ENCODE measurements around the gene KCNG1.
A peak's percentile ranks its signal among the peaks of the same experiment; 100 is the strongest.

DNA sequence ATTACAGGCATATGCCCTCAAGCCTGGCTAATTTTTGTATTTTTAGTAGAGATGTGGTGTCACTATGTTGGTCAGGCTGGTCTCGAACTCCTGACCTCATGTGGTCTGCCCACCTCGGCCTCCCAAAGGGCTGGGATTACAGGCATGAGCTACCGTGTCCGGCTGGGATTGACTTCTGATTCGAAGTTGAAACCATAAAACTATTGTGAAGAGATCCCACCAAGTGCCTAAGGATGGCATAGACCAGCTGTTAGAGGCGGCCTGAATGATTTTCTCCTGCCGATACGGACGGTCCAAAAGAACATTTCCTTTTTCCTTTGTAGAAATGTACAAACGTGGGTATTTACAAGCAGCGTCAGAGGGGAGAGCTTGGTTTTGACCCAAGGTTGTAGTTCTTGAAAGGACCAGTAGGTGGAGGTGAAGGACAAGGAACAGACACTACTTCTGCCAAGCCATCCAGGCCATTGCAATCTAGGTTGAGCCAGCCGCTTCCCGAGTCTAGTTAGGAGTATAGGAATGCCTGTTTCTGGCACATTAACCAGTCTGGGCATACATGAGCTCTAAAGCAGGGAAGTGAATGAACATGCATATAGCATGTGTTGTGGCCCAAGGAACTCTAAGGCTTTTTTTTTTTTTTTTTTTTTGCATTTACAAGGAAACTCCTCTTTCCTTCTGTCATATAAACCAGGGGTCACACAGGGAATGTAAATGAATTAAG lies 35.3 kb downstream of the KCNG1 start:
- TF ChIP-seq POLR2AphosphoS5 (IDR thresholded peaks at IDR 0.05; ENCODE audit: low read depth) (no peak), EZH2phosphoT487 (IDR thresholded peaks at IDR 0.05; ENCODE audit: unreplicated experiment) (no peak), EZH2 (IDR thresholded peaks at IDR 0.05; ENCODE audit: low read depth, unreplicated experiment) (no peak), CREB1 (CRISPR knock-in tag; IDR thresholded peaks at IDR 0.05; ENCODE audit: low read depth) (no peak)
- TF ChIP-seq, protein P1, sequence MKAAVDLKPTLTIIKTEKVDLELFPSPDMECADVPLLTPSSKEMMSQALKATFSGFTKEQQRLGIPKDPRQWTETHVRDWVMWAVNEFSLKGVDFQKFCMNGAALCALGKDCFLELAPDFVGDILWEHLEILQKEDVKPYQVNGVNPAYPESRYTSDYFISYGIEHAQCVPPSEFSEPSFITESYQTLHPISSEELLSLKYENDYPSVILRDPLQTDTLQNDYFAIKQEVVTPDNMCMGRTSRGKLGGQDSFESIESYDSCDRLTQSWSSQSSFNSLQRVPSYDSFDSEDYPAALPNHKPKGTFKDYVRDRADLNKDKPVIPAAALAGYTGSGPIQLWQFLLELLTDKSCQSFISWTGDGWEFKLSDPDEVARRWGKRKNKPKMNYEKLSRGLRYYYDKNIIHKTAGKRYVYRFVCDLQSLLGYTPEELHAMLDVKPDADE (IDR thresholded peaks at IDR 0.05), result no peak
- TF ChIP-seq, protein P2, sequence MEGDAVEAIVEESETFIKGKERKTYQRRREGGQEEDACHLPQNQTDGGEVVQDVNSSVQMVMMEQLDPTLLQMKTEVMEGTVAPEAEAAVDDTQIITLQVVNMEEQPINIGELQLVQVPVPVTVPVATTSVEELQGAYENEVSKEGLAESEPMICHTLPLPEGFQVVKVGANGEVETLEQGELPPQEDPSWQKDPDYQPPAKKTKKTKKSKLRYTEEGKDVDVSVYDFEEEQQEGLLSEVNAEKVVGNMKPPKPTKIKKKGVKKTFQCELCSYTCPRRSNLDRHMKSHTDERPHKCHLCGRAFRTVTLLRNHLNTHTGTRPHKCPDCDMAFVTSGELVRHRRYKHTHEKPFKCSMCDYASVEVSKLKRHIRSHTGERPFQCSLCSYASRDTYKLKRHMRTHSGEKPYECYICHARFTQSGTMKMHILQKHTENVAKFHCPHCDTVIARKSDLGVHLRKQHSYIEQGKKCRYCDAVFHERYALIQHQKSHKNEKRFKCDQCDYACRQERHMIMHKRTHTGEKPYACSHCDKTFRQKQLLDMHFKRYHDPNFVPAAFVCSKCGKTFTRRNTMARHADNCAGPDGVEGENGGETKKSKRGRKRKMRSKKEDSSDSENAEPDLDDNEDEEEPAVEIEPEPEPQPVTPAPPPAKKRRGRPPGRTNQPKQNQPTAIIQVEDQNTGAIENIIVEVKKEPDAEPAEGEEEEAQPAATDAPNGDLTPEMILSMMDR (conservative IDR thresholded peaks at IDR 0.05; ENCODE audit: low read depth in 2 of 2), result peak; percentile 91 to 95
- TF ChIP-seq, protein P3, sequence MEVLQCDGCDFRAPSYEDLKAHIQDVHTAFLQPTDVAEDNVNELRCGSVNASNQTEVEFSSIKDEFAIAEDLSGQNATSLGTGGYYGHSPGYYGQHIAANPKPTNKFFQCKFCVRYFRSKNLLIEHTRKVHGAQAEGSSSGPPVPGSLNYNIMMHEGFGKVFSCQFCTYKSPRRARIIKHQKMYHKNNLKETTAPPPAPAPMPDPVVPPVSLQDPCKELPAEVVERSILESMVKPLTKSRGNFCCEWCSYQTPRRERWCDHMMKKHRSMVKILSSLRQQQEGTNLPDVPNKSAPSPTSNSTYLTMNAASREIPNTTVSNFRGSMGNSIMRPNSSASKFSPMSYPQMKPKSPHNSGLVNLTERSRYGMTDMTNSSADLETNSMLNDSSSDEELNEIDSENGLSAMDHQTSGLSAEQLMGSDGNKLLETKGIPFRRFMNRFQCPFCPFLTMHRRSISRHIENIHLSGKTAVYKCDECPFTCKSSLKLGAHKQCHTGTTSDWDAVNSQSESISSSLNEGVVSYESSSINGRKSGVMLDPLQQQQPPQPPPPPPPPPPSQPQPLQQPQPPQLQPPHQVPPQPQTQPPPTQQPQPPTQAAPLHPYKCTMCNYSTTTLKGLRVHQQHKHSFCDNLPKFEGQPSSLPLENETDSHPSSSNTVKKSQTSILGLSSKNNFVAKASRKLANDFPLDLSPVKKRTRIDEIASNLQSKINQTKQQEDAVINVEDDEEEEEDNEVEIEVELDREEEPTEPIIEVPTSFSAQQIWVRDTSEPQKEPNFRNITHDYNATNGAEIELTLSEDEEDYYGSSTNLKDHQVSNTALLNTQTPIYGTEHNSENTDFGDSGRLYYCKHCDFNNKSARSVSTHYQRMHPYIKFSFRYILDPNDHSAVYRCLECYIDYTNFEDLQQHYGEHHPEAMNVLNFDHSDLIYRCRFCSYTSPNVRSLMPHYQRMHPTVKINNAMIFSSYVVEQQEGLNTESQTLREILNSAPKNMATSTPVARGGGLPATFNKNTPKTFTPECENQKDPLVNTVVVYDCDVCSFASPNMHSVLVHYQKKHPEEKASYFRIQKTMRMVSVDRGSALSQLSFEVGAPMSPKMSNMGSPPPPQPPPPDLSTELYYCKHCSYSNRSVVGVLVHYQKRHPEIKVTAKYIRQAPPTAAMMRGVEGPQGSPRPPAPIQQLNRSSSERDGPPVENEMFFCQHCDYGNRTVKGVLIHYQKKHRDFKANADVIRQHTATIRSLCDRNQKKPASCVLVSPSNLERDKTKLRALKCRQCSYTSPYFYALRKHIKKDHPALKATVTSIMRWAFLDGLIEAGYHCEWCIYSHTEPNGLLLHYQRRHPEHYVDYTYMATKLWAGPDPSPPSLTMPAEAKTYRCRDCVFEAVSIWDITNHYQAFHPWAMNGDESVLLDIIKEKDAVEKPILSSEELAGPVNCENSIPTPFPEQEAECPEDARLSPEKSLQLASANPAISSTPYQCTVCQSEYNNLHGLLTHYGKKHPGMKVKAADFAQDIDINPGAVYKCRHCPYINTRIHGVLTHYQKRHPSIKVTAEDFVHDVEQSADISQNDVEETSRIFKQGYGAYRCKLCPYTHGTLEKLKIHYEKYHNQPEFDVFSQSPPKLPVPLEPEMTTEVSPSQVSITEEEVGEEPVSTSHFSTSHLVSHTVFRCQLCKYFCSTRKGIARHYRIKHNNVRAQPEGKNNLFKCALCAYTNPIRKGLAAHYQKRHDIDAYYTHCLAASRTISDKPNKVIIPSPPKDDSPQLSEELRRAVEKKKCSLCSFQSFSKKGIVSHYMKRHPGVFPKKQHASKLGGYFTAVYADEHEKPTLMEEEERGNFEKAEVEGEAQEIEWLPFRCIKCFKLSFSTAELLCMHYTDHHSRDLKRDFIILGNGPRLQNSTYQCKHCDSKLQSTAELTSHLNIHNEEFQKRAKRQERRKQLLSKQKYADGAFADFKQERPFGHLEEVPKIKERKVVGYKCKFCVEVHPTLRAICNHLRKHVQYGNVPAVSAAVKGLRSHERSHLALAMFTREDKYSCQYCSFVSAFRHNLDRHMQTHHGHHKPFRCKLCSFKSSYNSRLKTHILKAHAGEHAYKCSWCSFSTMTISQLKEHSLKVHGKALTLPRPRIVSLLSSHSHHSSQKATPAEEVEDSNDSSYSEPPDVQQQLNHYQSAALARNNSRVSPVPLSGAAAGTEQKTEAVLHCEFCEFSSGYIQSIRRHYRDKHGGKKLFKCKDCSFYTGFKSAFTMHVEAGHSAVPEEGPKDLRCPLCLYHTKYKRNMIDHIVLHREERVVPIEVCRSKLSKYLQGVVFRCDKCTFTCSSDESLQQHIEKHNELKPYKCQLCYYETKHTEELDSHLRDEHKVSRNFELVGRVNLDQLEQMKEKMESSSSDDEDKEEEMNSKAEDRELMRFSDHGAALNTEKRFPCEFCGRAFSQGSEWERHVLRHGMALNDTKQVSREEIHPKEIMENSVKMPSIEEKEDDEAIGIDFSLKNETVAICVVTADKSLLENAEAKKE (CRISPR knock-in tag; IDR thresholded peaks at IDR 0.05), result no peak
